CD4-positive, alpha-beta T cell treated with Interleukin-4 for 4 hours (primary cell): ENCODE measurements around the gene LPP.

Experiments
- DNase-seq: peaks from one replicate; pipeline ENCODE4 v3.0.0-alpha.2; 2020

The LPP gene

DNA sequence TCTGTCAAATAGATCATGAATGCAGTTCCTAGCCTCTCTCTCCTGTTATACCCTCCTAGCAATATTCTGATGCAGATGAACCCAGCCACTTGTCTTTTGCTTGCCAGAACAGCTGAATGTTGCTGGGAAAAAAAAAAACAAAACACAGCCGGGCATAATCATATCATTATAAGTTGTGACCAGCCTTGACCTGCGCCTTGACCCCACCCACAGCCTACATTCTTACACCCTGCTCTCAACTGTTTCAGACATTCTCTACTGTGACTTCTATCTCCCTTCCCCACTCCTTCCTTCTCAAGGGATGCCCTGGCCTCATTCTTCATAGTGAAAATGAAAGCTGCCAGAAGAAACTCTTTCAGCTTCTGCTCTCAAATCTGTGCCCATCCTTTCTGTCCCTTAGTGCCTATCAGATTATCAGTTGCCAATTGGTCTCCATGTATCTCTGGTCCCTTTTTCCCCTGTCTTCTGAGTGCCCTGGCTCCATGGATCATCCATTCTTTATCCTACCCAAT lies 628.7 kb downstream of the LPP start:
- DNase-seq = no peak

DNA sequence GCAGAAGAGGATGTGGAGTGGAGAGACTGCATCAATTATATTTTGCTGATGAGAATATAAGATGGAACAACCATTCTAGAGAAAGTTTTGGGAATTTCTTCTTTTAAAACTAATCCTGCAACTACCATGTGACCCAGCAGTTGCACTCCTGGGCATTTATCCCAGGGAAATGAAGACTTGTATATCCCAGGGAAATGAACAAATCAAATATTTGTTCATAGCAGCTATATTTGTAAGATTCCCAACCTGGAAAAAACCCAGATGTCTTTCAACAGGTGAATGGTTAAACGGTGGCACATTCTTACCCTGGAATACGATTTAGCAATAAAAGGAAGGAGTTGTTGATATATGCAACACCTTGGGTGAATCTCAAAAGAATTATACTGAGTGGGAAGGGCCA lies 632.5 kb downstream of the LPP start:
- DNase-seq = no peak

DNA sequence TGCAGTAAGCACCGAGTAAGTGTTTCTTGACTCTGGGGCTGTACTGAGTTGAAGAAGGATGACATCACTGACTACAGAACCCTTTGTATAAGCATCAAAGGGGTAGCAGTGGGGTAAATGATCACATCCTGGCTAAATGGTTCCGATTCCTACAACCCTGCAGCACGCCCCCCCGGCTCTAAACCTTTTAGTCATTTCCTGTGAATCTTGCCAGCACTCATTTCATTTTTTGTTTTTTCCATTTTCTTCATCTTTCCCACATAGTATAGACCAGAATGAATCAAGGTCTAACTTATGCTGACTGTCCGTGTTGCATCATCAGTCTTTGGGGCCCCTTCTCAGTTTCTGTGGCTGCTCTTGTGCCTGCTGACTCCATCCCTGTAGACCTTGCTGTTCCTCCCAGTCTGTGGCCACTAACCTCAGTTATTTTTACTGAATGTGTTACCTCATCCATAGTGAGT lies 634.7 kb downstream of the LPP start:
- peak; percentile 63 for DNase-seq

DNA sequence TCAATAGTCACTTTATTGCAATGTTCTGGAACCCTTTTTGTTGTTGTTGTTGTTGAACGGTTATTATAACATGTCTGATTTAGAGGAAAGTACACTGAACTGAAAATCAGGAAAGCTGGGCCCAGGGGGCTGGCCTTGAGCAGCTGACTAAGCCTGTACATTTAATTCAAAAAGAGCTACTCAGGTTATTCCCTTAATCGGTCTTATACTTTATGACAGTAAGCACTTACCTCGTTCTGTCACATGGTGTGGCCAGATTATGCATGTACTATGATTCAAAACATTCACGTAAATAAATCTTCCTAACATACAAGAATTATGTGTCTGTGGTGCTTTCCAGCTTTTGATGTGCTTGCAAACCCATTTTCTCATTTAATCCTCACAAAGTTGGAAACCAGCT lies 635.3 kb downstream of the LPP start:
- DNase-seq = no peak

DNA sequence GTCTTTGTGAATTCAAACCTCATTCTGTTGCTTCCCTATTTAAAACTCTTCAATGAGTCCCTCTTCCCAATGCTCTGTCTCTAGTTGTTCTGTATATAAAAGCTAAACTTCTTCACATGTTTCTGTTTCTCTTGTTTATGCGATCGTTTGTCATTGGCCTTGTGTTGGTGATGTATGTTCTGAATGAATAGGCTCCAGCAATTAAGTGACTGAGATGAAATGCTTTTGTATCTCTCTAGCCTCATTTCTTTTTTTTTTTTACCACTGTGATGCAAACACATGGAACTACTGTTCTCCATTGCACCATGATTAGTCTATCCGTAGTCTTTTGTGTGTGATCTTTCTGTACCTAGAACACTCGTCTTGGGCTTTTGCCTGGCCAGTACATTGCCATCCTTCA lies 637.4 kb downstream of the LPP start:
- DNase-seq = no peak

DNA sequence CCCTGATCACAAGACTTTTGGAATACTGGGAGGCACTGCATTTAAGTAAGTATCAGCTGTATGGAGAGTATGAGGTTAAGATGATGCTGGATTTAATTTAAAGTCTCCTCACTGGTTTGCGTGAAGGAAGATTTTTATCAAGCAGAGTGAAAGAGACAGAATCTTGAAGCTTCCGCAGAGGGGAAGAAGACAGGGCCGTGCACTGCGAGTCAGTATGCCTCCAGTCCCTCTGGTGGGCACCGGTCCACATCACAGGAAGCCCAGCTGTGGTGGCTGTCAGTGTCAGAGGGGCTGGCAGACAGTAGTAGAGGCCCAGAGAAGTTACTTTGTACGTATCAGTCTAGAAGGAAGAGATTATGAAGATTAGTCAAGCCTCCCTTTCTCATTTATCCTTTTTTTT lies 638.8 kb downstream of the LPP start:
- no peak for DNase-seq

DNA sequence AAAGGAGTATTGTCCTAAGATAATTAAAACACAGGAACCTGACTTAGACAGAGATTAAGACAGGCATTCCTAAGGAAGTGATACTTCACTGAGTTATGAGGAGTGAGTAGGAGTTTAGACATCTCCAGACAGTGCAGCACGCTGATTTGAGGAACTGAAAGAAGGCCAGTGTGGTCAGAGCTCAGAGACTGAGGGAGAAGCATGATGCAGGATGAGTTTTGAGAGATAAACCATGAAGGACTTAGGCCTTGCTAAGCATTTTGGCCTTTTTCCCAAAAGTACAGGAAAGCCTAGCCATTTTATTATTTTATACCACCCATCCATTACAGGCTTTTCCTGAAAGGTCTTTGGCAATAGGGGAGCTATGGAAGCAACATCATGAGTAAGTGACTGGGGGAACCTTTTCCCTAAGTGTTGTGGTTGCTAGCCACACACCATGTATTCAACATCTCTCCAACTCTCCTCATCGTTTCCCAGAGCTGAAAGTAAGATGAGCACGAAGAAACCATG lies 642.2 kb downstream of the LPP start:
- DNase-seq = peak; percentile 21

DNA sequence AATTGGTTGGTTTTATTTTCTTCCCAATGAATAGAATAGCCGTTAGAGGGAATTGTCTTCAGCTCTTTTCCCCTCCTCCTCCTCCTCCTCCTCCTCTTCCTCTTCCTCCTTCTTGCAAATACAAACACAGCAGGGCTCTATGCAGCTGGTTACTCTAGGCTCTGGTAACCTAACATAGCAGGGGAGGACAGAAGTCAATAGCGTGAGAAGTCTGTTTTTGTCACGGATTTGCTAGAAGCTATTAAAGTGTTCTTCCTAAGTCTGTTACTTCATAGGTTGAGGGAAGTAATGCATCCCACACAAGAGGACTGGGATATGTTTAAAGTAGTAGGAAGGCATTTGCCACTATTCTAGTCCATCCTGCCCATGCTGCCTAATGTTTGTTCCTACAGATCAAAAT lies 643.1 kb downstream of the LPP start:
- DNase-seq = no peak

DNA sequence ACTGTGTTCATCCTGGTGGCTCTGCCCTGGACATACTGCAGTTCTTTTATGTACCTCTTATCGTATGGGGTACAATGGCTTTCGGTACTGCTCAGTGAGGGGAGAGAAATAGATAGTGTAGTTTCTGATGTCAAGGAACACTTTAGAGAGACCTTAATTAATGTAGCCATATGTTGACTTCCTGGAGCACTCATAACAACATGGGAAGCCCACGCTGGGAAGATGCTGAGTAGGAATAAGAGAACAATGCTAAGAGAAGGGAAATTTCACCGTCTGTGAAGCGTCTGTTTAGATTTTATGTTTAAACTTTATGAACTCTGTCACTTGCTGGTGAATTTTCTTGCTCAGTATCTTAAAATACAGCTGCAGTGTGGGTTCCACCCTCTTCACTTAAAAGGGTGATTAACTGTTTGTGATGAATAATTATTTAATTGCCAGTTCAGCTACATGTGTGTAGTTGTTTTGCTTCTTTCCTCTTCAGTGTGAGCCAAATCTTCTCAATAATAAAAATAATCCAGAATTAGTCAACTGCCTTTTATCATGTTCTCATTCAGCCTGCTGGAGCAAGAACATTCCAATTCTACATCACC lies 644.7 kb downstream of the LPP start:
- DNase-seq = no peak

DNA sequence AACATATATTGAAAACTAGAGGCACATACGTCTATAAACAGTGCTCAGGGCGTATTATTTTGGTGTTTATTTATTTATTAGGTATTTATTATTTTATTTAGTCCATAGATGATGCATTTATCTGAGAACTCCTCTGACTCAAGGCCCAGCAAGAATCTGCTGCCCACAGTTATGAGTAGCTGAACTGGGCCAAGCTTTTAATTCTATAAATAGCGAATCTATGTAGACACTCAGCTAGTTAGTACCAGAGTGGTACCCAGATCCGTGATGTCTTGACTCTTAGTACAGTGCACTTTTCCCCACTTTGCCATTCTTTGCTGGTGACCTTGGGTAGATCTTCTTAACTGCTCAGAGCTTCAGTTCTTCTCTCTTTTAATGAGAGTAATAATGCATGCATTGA lies 647.4 kb downstream of the LPP start:
- no peak for DNase-seq

DNA sequence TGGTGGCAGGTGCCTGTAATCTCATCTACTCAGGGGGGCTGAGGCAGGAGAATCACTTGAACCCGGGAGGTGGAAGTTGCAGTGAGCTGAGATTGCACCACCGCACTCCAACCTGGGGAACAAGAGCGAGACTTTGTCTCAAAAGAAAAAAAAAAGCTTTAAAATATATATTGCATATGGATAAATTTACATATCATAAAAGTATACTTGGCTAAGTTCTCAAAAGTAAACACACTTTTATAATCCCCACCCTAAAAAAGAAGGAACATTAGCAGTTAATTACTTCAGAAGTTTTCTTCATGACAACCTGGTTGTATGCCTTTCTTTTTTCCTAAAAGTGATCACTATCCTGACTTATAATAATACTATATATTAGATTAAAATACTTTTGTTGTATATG lies 648.7 kb downstream of the LPP start:
- no peak for DNase-seq

DNA sequence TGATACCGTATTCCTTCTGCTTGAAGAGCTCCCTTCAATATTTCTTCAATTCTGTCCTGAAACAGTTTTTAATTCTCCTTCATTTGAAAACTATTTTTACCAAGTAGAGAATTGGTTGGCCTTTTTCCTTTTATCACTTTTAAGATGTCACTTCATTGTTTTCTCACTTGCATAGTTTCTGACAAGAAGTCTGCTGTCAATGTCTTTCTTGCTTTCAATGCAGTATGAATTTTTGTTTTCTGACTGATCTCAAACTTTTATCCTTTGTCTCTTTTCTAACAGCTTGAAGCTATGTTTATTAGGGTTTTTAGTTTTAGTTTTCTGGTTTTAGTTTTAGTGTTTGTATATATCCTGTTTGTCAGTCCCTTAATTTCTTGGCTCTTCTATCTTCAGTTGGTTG lies 653.0 kb downstream of the LPP start:
- no peak for DNase-seq

DNA sequence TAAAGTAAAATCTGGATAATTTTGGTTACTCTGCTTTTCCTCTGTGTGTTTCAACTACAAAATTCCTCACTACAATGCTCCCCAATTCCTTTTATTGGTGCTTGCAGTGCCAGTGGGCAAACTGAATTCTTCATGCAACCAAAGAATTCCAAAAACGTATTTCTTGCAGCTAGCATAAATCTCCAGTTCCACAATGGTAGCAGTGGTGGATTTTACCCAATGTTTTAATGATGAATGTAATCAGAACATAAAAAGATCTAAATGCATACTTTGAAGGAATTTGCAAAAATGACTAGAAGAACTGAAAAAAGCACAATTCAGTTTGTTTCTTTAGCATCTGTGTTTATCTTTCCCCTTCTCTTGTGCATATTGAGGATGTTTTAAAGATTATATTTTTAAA lies 658.2 kb downstream of the LPP start:
- DNase-seq = no peak

DNA sequence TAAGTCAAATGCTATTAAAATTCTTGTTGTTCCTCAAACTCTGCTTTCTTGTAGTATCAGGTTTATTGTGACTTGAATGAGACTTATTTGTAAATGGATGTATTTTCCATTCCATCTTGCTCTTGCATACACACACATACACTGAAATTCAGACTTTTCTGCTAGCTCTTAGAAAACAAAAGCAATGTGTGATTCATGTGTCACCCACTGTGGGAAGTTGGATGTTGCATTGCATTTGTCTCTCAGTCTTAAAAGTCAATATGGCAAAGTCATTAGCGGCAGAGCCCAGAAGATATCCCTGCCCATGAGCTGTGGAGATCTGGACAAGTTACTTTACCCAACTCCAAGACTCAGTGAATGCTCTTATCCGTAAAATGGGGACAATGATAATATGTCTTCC lies 660.6 kb downstream of the LPP start:
- no peak for DNase-seq

DNA sequence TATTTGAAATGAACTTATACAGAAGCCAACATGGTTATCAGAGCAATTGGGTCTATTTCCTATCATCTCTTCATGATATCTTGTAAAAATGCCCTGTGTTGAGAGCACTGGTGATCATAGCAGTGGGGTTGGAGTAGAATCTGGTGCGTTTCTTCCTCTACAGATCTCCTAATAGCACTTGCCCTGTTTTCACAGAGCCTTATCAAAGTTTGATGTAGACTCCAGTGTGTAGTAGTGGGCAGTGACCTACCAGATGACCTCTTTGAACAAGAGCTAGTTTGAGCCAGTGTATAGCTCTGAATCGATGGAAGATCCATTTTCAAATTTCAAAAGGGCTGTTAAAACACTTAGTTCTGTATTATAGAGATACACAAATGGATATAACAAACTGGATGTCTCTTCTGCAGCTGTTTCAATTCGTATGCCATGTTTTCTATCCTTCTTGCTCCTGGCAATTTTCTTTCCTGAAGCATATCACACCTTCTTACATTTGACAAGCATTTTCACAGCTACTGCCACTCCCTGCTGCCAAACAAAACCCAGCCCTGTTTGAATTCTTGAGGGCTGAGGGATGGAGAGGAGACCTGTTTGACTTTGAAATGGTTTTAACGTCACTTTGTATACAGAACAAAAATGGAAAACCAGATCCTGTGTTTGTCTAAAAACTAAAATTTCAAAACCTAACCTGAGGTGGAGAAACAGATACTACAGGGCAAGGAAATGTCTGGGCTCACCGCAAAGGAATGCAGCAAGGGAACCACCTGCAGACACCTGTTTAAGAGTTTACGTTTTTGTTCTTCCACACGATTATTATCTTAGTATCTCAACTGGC lies 663.4 kb downstream of the LPP start:
- no peak for DNase-seq

DNA sequence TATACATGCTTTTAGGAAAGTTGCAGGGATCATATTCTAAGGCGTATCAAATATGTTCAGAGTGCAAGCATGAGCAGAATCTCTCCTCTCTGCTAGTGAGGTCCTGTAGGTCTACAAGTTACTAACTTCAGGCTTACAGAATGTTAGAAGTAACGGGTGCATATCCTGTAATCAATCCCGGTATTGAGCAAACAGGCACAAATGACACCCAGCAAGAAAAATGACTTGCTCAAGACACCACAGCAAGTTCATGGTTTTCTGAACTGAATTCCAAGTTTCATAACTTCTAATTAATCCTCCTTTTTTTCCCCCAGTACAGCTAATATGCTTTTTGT lies 663.9 kb downstream of the LPP start:
- no peak for DNase-seq

DNA sequence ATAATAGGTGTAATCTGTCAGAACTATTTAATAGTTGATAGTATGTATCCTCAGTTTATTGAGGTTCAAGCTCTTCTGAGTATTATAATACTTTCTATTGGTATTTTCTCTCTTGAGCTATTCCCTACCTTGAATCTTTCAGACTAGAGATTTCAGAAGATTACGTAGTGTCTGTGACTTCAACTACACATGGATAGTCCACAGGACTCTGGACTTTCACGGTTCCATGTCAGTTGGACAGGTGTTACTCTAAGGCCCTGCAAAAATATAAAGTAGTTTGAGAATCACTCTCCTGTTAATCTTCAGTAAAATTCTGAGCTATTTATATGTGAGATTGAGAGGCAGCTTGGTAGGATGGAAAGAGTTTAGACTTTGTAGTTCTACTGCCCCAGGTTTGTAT lies 664.3 kb downstream of the LPP start:
- no peak for DNase-seq

DNA sequence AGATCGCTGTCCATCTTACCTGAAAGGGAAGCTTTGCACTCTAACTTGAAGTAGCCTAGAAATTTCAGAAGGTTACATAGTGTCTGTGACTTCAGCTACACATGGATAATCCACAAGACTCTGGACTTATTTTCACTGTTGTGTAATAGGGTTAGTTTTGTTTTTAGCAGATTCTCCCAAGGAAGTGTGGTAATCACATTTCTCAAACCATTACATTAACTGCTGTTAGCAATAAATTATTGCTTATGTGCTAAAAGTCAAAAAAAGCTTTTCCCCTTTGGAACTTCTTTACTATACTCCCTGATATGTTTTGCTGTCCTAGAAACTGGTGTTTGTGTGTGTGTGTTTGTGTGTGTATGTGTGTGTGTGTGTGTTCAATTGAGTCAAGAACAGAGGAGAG lies 666.0 kb downstream of the LPP start:
- no peak for DNase-seq

DNA sequence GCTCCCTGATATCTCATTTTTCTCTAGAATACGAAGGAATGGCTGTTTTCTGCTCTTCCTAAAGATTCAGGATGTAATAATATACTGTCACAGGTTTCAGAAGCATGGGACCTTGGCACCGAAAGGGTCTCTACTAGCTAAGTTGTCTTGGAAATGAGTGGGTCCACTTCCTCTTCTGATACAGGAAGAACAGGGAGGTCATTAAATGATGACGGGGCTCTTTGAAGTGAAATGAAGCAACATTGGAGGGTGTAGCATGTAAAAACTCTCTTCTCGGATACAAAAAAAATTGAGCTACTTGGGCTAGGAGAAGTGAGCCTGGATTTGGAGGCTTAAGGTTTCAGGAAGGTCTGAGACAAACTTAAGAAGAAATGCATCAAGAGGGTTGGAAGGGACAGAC lies 668.0 kb downstream of the LPP start:
- DNase-seq = no peak

DNA sequence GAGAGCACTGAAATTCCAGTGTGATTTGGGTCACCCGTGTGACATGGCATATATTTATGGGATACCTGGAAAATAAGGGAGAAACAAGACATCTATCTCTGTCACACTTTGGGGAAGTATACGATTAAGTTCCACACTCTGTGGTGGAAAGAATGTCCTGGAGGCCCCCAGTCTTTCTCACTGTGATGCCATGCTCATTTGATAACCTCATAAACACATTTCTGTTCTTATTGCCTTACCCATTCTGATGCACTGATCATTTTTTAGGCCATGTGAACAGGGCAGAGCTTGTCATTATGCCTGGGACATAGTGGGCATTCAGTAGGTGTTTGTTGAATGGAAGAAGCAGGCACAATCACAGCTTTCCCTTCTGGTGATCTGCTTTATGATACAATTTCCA lies 668.5 kb downstream of the LPP start:
- DNase-seq = no peak

DNA sequence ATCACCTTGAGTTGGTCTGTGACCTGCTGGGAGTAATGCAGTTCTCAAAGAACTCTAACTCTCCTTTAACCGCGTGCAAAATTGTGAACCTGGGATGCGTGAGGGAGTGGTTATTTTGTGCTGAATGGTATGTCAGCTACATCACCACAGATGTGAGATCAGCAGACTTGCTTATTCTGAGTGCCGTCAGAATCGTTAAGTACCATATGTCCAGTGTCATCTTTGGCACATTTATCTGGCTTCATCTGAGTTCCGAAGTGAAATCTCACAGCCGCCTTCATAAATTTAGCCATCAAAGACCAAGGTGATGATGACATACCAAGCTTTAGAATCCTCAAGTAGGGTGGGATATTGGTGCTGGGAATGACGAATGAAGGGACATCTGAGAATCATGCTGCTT lies 670.6 kb downstream of the LPP start:
- no peak for DNase-seq

DNA sequence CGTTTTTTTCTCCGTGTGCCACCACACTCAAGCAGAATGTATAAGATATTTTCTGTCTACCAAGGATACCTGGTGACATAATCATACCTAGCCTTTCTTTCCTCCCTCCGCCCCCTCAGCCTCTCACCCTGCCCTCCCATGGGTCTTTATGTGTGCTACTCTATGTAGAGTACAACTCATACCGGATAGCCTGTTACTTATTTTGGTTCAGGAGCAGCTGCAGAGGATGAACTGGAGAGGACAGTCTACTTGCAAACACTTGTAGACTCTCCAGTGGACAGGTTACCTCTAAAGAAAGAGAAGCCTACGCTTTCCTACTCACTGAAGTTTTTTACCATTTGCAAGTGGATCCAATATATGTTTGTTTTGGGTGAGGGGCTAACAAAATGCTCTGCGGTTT lies 671.9 kb downstream of the LPP start:
- DNase-seq = no peak

DNA sequence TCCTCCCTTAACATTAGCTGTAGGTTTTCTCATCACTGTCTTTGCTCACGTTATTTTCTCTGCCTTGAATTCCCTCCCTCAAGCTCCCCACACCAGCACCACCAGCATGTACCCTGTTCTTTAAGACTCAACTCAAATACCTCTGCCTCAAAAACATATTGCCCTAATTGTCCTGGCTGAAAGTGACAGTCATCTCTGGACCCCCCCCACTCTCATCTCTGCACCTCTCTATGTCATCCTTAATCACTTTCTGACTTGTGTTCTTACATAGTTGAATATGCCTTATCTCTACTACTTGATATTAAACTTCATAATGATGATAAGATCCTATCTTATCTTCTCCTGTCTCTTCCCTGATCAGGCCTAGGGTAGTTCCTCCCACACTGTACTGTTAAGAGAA lies 672.6 kb downstream of the LPP start:
- no peak for DNase-seq

DNA sequence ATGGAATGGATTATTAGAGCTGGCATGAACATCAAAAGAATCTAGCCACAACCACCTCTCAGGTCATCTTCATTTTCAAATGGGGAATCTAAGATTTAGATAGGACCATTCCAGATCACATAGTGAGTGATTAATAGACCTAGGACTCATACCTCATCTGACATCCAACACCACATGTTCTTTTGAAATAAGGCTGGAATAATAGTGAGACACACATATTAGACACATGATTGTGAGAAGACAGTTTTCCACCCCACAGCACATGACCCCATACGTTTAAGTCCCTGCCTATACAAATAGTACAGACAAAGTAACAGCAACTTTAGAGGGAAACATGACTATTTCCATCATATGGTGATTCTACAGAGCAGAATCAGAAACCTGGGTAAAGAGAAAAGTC lies 673.1 kb downstream of the LPP start:
- DNase-seq = no peak

DNA sequence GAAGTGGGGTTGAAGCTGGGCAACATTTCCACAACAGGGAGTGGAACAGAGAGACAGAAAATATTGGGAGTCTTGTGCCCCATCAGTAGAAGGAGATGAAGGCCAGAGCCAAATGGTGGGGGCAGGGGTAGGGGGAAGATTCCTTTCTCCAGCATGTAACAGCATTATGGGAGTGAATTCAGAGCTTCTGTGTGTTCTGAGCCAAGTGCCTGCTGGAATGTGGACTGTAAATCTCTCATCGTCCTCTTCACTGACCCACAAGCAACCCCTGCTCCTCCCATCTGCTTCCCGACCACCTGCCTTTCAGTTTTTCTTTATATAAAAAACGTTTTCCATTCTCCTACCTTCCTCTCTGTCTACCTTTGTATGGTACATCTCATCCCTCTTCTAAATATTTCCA lies 673.6 kb downstream of the LPP start:
- DNase-seq = no peak
